WTC11 (cell line): Measurements from ENCODE around the gene LRRC34. TPM values are rescaled to one million over a fixed set of nuclear protein-coding genes. Genes with fewer than 3 reads are reported as not detected.
A peak's percentile ranks its signal among the peaks of the same experiment; 100 is the strongest.

Source experiments
- ATF6 ChIP-seq: sonication (generic); formaldehyde crosslinking; IDR thresholded peaks from 2 replicates; pipeline ENCODE4 v1.8.1; 2023; ENCODE audit warnings: mild to moderate bottlenecking, missing genetic modification reagents
- CREB1 ChIP-seq: sonication (generic); formaldehyde crosslinking; IDR thresholded peaks from 2 replicates; pipeline ENCODE4 v1.8.0; 2023; ENCODE audit warnings: mild to moderate bottlenecking, missing genetic modification reagents
- ERG ChIP-seq: fragments of 250-450 bp; sonication (Bioruptor Pico); IDR thresholded peaks from 2 replicates; pipeline ENCODE4 v1.8.0; 2021; ENCODE audit warnings: mild to moderate bottlenecking
- FOXJ3 ChIP-seq: sonication (generic); formaldehyde crosslinking; IDR thresholded peaks from 2 replicates; pipeline ENCODE4 v1.9.0; 2021; ENCODE audit warnings: missing genetic modification reagents, mild to moderate bottlenecking, borderline replicate concordance
- HMGA2 ChIP-seq: fragments of 250-450 bp; sonication (Bioruptor Pico); IDR thresholded peaks from 2 replicates; pipeline ENCODE4 v1.4.0; 2021; ENCODE audit warnings: mild to moderate bottlenecking, moderate library complexity
- MXD4 ChIP-seq: fragments of 250-450 bp; sonication (Bioruptor Pico); IDR thresholded peaks from 2 replicates; pipeline ENCODE4 v1.8.0; 2021; ENCODE audit warnings: mild to moderate bottlenecking, moderate library complexity, borderline replicate concordance
- PRRX2 ChIP-seq: fragments of 250-450 bp; sonication (Bioruptor Pico); IDR thresholded peaks from 2 replicates; pipeline ENCODE4 v1.8.0; 2021; ENCODE audit warnings: mild to moderate bottlenecking
- SMAD3 ChIP-seq: sonication (generic); formaldehyde crosslinking; IDR thresholded peaks from 2 replicates; pipeline ENCODE4 v1.8.0; 2022; ENCODE audit warnings: missing genetic modification reagents, mild to moderate bottlenecking, borderline replicate concordance
- TCF7 ChIP-seq: sonication (generic); formaldehyde crosslinking; IDR thresholded peaks from 2 replicates; pipeline ENCODE4 v1.8.0; 2022; ENCODE audit warnings: mild to moderate bottlenecking, low read depth, missing genetic modification reagents, moderate library complexity
- USF1 ChIP-seq: sonication (generic); formaldehyde crosslinking; IDR thresholded peaks from 2 replicates; pipeline ENCODE4 v1.8.0; 2022; ENCODE audit warnings: mild to moderate bottlenecking, missing genetic modification reagents
- ZNF232 ChIP-seq: sonication (generic); formaldehyde crosslinking; IDR thresholded peaks from 2 replicates; pipeline ENCODE4 v1.8.0; 2022; ENCODE audit warnings: mild to moderate bottlenecking, missing genetic modification reagents
- ZNF263 ChIP-seq: sonication (generic); formaldehyde crosslinking; IDR thresholded peaks from 2 replicates; pipeline ENCODE4 v1.8.1; 2022; ENCODE audit warnings: low read depth, mild to moderate bottlenecking, moderate library complexity, missing genetic modification reagents
- ZNF423 ChIP-seq: fragments of 250-450 bp; sonication (Bioruptor Pico); IDR thresholded peaks from 2 replicates; pipeline ENCODE4 v2.1.2; 2022; ENCODE audit warnings: mild to moderate bottlenecking, moderate library complexity
- ZSCAN18 ChIP-seq: fragments of 250-450 bp; sonication (Bioruptor Pico); IDR thresholded peaks from 2 replicates; pipeline ENCODE4 v2.1.2; 2022; ENCODE audit warnings: mild to moderate bottlenecking, moderate library complexity
- total RNA-seq: library from RNA; stranded (reverse); gene quantifications from 3 replicates; pipeline ENCODE4 v1.2.3, GENCODE V29; 2021
- TF ChIP-seq, protein P1 (sequence below): sonication (generic); formaldehyde crosslinking; IDR thresholded peaks from 2 replicates; pipeline ENCODE4 v1.8.0; 2023; ENCODE audit warnings: missing genetic modification reagents
- TF ChIP-seq, protein P2 (sequence below): fragments of 250-450 bp; sonication (Bioruptor Pico); IDR thresholded peaks from 2 replicates; pipeline ENCODE4 v1.9.0; 2021; ENCODE audit warnings: mild to moderate bottlenecking, borderline replicate concordance
- TF ChIP-seq, protein P3 (sequence below): sonication (generic); formaldehyde crosslinking; IDR thresholded peaks from 2 replicates; pipeline ENCODE4 v1.8.1; 2023; ENCODE audit warnings: mild to moderate bottlenecking, missing genetic modification reagents, borderline replicate concordance
- TF ChIP-seq, protein P4 (sequence below): sonication (generic); formaldehyde crosslinking; IDR thresholded peaks from 2 replicates; pipeline ENCODE4 v1.8.1; 2022; ENCODE audit warnings: low read depth, mild to moderate bottlenecking, moderate library complexity, missing genetic modification reagents, borderline replicate concordance

LRRC34 gene
- total RNA-seq, 1 experiment from 2014 or later, result 8.3 TPM

DNA sequence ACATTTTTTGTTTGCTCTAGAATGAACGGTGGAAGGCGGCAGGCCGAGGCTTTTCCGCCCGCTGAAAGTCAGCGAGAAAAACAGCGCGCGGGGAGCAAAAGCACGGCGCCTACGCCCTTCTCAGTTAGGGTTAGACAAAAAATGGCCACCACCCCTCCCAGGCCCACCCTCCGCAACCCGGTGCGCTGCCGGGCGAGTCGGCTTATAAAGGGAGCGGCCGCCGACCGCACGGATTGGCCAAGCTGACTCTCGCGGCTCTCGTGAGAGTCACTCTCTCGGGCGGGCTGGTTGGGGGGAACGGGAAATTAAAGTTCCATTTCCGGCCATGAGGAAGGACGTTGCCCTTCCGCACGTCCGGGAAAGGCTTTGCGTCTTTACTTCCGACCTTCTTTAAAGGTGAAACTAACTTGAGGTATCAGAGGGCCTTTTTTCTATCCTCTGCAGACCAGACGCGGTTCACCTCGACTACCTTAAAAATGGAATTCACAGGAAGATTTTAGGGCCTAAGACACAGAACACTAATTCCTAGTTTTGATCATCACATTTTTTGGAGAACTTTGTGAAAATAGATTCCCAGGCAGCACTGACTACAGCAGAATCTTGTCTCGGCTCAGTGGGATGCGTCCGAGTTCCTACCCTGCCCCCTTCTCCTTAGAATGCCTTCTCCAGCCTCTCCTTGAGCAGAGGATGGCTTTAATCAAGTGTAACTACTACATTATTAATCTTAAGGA, 47.7 kb downstream of the LRRC34 start, which contains the start of gene TERC (continued):
- TF ChIP-seq CREB1 (CRISPR knock-in tag) (no peak), ZSCAN18 (CRISPR knock-in tag) (no peak), MXD4 (no peak), PRRX2 (CRISPR knock-in tag) (peak; percentile 86), ZNF263 (no peak; the same call in 1 of the 2 replicates), HMGA2 (CRISPR knock-in tag) (no peak), SMAD3 (CRISPR knock-in tag) (no peak), TCF7 (CRISPR knock-in tag) (no peak), ERG (peak; percentile 87), ATF6 (no peak), FOXJ3 (CRISPR knock-in tag) (no peak), USF1 (no peak), ZNF423 (CRISPR knock-in tag) (no peak), ZNF232 (CRISPR knock-in tag) (no peak)
- TF ChIP-seq, protein P1, sequence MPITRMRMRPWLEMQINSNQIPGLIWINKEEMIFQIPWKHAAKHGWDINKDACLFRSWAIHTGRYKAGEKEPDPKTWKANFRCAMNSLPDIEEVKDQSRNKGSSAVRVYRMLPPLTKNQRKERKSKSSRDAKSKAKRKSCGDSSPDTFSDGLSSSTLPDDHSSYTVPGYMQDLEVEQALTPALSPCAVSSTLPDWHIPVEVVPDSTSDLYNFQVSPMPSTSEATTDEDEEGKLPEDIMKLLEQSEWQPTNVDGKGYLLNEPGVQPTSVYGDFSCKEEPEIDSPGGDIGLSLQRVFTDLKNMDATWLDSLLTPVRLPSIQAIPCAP (CRISPR knock-in tag), result no peak
- TF ChIP-seq, protein P2, sequence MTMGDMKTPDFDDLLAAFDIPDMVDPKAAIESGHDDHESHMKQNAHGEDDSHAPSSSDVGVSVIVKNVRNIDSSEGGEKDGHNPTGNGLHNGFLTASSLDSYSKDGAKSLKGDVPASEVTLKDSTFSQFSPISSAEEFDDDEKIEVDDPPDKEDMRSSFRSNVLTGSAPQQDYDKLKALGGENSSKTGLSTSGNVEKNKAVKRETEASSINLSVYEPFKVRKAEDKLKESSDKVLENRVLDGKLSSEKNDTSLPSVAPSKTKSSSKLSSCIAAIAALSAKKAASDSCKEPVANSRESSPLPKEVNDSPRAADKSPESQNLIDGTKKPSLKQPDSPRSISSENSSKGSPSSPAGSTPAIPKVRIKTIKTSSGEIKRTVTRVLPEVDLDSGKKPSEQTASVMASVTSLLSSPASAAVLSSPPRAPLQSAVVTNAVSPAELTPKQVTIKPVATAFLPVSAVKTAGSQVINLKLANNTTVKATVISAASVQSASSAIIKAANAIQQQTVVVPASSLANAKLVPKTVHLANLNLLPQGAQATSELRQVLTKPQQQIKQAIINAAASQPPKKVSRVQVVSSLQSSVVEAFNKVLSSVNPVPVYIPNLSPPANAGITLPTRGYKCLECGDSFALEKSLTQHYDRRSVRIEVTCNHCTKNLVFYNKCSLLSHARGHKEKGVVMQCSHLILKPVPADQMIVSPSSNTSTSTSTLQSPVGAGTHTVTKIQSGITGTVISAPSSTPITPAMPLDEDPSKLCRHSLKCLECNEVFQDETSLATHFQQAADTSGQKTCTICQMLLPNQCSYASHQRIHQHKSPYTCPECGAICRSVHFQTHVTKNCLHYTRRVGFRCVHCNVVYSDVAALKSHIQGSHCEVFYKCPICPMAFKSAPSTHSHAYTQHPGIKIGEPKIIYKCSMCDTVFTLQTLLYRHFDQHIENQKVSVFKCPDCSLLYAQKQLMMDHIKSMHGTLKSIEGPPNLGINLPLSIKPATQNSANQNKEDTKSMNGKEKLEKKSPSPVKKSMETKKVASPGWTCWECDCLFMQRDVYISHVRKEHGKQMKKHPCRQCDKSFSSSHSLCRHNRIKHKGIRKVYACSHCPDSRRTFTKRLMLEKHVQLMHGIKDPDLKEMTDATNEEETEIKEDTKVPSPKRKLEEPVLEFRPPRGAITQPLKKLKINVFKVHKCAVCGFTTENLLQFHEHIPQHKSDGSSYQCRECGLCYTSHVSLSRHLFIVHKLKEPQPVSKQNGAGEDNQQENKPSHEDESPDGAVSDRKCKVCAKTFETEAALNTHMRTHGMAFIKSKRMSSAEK (CRISPR knock-in tag), result peak; percentile 73; the same call in 1 of the 2 replicates
- TF ChIP-seq, protein P3, sequence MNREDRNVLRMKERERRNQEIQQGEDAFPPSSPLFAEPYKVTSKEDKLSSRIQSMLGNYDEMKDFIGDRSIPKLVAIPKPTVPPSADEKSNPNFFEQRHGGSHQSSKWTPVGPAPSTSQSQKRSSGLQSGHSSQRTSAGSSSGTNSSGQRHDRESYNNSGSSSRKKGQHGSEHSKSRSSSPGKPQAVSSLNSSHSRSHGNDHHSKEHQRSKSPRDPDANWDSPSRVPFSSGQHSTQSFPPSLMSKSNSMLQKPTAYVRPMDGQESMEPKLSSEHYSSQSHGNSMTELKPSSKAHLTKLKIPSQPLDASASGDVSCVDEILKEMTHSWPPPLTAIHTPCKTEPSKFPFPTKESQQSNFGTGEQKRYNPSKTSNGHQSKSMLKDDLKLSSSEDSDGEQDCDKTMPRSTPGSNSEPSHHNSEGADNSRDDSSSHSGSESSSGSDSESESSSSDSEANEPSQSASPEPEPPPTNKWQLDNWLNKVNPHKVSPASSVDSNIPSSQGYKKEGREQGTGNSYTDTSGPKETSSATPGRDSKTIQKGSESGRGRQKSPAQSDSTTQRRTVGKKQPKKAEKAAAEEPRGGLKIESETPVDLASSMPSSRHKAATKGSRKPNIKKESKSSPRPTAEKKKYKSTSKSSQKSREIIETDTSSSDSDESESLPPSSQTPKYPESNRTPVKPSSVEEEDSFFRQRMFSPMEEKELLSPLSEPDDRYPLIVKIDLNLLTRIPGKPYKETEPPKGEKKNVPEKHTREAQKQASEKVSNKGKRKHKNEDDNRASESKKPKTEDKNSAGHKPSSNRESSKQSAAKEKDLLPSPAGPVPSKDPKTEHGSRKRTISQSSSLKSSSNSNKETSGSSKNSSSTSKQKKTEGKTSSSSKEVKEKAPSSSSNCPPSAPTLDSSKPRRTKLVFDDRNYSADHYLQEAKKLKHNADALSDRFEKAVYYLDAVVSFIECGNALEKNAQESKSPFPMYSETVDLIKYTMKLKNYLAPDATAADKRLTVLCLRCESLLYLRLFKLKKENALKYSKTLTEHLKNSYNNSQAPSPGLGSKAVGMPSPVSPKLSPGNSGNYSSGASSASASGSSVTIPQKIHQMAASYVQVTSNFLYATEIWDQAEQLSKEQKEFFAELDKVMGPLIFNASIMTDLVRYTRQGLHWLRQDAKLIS (CRISPR knock-in tag), result no peak
- TF ChIP-seq, protein P4, sequence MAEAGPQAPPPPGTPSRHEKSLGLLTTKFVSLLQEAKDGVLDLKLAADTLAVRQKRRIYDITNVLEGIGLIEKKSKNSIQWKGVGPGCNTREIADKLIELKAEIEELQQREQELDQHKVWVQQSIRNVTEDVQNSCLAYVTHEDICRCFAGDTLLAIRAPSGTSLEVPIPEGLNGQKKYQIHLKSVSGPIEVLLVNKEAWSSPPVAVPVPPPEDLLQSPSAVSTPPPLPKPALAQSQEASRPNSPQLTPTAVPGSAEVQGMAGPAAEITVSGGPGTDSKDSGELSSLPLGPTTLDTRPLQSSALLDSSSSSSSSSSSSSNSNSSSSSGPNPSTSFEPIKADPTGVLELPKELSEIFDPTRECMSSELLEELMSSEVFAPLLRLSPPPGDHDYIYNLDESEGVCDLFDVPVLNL (CRISPR knock-in tag), result no peak
